IMR-90 (cell line): Measurements from ENCODE around the gene STARD10.
A peak's percentile ranks its signal among the peaks of the same experiment; 100 is the strongest.

ENCODE experiments used
- BHLHE40 ChIP-seq: fragments of 150-350 bp; IDR thresholded peaks from 2 replicates; pipeline ENCODE4 v1.6.1; 2016; ENCODE audit warnings: mild to moderate bottlenecking, low read depth, low read length
- MAFK ChIP-seq: IDR thresholded peaks from 2 replicates; pipeline ENCODE4 v1.6.1; 2012; ENCODE audit warnings: low read depth, low read length, improper control_type of control experiment
- MXI1 ChIP-seq: IDR thresholded peaks from 2 replicates; pipeline ENCODE4 v1.6.1; 2012; ENCODE audit warnings: low read depth, mild to moderate bottlenecking, low read length, moderate library complexity, borderline replicate concordance
- POLR2A ChIP-seq: IDR thresholded peaks from 2 replicates; pipeline ENCODE4 v1.6.1; 2012; ENCODE audit warnings: mild to moderate bottlenecking, low read depth, low read length
- TF ChIP-seq, protein P1 (sequence below): conservative IDR thresholded peaks from 2 replicates; pipeline ENCODE4 v1.5.1; 2012; ENCODE audit warnings: mild to moderate bottlenecking, low read depth, low read length, improper control_type of control experiment

DNA sequence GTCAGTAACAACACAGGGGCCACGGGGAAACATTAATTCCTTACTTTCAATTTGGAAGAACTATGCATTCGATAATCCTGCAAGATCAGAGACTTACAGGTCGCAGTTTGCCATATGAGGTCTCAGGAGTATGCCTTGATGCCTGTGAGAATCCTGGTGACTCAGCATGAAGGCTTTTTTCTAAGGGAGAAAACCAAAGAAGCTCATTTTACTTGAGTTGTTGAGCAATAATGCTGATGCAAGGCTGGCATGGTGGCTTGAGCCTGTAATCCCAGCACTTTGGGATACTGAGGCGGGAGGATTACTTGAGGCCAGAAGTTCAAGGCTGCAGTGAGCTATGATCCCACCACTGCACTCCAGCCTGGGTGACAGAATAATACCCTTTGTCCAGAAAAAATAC, 46.9 kb upstream of the STARD10 start:
- TF ChIP-seq, protein P1, sequence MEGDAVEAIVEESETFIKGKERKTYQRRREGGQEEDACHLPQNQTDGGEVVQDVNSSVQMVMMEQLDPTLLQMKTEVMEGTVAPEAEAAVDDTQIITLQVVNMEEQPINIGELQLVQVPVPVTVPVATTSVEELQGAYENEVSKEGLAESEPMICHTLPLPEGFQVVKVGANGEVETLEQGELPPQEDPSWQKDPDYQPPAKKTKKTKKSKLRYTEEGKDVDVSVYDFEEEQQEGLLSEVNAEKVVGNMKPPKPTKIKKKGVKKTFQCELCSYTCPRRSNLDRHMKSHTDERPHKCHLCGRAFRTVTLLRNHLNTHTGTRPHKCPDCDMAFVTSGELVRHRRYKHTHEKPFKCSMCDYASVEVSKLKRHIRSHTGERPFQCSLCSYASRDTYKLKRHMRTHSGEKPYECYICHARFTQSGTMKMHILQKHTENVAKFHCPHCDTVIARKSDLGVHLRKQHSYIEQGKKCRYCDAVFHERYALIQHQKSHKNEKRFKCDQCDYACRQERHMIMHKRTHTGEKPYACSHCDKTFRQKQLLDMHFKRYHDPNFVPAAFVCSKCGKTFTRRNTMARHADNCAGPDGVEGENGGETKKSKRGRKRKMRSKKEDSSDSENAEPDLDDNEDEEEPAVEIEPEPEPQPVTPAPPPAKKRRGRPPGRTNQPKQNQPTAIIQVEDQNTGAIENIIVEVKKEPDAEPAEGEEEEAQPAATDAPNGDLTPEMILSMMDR: no peak
- no peak for TF ChIP-seq MXI1
- TF ChIP-seq POLR2A: no peak
- no peak for TF ChIP-seq BHLHE40
- peak; percentile 83 for TF ChIP-seq MAFK
